ENCODE data around the gene SERPINF2.
"Not testable (repeated sequence)": the region's sequence is repeated elsewhere in the genome, so short reads cannot be mapped to it uniquely, and the experiment has no call there.

SERPINF2 gene

DNA sequence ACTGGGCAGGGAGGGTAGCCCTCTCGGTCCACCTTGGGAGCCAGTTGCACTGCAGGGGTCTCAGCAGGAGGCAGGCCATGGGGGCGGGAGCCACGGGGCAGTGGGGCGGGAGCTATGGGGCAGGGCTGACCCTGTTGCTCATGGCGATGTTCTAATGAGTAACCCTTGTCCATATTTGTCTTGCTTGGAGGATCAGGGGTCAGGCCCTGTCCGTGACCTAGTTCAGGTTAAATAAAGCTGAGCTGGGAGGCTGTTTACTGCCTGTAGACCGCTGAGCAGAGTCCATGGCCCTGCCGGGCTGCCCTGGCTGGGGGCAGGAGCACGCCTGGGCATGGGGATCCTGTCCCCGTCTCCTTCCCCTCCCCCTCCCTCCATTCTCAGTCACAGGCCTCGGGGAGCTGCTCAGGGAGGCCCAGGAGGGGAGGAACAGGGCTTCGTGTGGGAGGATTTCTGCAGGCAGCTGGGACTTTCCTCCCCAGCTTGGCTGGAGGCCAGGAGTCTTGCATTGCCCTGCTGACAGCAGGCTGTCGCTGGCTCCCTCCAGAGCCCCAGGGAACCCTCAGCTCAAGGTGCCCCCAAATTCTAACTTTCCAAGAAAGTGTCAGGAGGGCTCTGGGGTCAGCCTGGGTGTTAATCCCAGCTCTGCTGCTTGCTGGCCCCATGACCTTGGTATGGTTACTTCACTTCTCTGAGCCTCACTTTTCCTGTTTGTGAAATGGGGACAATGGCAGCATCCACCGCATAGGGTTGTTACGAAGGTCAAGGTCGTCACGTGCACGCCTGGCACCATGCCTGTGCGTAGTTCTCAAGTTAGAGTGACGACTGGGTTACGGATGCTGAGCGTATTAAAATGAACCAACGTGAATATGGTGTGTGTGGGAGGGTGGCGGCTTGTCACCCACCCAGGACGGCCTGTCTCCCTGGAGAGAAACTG lies 6.1 kb upstream of the SERPINF2 start:
- no peak for DNase-seq

DNA sequence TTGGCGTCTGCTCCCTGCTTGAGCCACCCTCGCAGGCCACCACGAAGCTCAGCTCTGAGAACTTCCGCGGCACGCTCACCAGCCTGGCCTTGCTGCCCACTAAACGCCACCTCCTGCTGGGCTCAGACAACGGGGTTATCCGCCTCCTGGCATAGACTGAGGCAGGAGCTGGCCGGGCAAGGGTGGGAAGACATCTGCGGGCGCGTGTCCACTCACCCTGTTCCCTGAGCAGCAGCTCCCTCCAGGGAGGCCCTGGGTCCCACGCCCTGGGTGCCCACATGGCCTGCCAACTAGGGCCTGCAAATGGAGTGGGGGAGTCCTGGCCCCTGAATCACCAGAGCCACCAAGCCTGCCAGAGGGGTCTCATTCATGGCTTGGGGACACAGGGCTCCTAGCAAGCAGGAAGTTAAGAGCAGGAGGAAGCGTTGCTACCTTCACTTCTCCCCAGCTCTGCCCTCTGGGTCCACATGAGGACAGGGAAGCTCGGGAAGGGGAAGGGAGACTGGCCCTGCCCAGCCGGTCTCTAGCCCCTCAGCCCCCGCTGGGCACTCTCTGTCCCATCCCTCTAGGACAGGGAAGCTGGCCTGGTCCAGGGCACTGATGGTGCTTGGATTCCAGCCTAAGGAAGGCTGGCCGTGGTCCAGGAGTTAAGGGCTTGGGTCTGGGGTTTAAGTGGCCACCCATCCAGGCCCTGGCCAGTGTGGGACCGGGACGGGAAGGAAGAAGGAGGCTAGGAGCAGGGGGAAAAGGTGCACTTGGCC lies 5.0 kb upstream of the SERPINF2 start:
- DNase-seq: no peak

DNA sequence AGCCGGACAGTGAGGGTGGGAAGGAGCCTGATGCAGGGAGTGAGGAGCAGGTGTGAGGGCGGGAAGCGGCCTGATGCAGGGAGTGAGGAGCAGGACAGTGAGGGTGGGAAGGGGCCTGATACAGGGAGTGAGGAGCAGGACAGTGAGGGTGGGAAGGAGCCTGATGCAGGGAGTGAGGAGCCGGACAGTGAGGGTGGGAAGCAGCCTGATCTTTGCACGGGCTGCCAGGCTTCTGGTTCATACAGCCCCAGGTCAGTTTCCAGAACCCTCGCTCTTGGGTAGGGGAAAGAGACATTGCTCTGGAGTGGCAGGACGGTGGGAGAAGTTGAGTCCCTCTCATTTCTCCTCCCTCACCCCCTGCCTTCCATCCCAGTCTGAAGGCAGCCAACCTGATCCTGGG lies 772 bp upstream of the SERPINF2 start:
- DNase-seq: not testable (repeated sequence)

DNA sequence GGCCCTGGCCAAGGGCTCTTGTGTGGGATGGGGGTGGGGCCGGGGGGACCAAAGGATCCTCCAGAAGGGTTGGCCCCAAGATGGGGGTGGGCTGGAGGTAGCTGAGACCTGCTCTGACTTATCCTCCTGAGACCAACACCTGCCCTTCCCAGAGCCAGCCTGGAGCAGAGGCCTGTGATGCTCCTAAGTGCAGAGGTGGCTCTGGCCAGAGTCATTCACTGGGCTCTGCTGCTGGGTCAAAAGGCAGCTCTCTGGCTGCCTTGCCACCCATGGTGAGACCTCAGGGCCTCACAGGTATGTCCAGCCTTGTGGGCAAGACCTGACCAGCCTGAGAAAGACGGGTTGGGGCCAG lies 393 bp downstream of the SERPINF2 start:
- no peak for DNase-seq

DNA sequence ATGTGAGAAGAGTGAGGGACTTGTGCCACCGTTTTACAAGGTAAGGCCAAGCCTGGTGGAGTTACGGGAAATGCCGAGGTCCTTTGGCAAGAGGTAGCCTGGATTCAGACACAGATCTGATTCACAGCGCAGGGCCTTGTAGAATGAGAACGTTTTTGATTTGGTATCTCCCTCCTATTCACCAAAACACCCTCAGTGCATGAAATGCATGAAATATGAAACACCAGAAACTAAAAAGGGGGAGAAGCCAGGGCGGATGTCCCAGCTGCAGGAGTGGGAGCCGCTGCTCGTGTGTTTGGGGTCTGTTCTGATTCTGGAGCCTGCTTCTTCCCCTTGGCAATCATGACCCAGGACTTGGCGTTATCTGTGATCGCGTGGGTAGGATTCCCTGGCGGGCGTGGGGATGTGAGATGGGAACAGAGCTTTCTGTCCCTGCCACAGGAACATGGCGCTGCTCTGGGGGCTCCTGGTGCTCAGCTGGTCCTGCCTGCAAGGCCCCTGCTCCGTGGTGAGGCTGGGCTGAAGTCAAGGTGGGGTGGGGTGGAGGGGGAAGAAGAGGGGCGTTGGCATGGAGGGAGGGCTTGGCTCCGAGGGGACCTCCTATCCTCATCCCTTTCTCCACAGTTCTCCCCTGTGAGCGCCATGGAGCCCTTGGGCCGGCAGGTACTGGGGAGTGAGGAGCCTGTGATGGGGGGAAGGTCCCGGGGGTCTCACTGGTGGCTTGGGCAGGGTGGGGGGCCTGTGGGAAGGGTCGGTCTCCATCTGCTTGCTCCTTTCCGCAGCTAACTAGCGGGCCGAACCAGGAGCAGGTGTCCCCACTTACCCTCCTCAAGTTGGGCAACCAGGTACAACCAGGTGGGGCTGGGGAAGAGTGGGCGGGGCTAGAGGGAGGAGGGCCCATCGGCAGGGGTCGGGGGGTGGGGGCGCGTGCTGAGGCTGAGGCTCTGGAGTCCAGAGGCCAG lies 2.2 kb downstream of the SERPINF2 start:
- DNase-seq: no peak

DNA sequence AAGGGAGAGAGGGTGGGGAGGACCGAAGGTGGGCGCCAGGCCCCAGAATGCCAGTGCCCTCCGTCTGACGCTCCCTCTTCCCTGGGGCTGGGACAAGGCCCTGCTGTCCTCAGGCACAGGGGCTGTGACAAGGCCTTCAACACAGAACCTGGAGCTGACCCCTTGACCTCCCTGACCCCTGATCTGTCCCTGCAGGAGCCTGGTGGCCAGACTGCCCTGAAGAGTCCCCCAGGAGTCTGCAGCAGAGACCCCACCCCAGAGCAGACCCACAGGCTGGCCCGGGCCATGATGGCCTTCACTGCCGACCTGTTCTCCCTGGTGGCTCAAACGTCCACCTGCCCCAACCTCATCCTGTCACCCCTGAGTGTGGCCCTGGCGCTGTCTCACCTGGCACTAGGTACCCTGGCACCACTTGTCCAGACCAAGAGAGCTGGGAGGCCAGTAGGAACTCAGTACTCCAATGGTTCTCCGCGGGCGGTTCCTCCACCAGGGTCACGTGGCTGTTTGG lies 2.9 kb downstream of the SERPINF2 start:
- no peak for DNase-seq

DNA sequence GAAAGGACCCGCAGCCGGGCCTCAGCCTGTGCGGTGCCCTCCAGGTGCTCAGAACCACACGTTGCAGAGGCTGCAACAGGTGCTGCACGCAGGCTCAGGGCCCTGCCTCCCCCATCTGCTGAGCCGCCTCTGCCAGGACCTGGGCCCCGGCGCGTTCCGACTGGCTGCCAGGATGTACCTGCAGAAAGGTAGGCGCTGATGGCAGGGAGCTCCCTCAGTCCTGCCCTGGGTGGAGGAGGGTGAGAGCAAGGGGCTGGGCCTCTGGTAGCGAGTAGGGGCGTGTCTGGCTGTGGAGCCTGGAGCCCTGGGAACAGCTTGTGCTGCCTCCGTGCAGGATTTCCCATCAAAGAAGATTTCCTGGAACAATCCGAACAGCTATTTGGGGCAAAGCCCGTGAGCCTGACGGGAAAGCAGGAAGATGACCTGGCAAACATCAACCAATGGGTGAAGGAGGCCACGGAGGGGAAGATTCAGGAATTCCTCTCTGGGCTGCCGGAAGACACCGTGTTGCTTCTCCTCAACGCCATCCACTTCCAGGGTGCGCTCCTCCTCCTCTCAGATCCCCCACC lies 4.4 kb downstream of the SERPINF2 start:
- DNase-seq: no peak

DNA sequence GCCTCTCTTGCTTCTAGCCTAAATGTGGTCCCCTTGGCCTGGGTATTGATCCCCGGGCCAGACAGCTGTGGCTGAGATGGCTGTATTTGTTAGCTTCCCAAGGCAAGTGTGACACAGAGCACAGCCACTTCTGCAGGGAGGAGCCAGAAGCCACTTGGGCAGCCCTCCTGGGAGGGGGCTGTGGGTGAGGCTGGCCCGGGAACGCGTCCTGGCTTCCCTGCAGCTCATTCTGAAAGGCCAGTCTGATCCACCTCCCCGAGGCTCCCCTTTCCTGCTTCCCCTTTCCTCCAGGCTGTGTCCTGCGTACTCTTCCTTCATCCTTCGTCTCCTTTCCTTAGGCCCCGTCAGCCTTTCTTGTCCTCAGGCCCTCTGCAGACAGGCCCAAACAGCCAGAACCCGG lies 8.0 kb downstream of the SERPINF2 start:
- DNase-seq: no peak

DNA sequence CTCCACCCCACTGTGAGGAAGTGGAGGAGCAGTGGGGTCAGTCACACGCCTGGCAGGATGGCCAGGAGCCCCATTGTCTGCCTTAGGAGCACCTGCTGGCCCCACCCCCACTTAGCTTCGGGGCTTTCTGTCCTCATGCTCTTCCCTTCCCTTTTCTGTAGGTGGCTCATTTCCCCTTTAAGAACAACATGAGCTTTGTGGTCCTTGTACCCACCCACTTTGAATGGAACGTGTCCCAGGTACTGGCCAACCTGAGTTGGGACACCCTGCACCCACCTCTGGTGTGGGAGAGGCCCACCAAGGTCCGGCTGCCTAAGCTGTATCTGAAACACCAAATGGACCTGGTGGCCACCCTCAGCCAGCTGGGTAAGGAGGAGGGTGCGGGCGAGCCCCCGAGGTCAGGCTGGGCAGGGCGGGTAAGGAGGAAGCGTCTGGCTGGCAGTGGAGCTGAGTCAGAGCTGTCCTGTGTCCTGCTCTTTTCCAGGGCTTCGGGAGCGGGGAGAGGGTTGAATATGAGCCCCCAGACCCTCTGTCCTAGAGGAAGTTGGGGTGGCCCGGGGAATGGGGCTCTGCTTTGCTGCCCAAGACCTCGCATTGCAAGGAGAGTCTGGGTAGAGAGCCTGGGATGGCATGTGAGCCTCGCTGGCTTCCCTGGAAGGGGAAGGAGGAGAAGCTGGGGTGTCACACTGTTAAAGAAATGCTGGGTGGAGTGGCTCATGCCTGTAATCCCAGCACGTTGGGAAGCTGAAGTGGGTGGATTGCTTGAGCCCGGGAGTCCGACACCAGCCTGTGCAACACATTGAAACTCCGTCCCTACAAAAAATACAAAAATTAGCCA lies 10.0 kb downstream of the SERPINF2 start:
- DNase-seq: no peak

DNA sequence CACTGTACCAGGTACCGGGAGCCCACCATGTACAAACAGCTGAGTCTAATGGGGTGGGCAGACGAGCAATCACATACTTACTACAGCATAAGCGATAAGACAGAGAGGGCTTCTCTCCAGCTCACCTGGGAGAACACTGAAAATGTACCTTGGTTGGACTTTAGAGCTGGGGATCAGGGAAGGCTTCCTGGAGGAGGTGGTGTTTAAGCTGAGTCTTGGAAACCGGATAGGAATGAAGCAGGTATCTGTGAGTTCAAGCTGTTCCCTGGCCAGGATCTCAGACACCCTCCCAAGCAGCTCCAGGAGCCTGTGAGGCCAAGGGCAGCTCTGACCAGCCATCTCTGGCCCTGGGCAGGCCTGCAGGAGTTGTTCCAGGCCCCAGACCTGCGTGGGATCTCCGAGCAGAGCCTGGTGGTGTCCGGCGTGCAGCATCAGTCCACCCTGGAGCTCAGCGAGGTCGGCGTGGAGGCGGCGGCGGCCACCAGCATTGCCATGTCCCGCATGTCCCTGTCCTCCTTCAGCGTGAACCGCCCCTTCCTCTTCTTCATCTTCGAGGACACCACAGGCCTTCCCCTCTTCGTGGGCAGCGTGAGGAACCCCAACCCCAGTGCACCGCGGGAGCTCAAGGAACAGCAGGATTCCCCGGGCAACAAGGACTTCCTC lies 11.2 kb downstream of the SERPINF2 start:
- DNase-seq: no peak

DNA sequence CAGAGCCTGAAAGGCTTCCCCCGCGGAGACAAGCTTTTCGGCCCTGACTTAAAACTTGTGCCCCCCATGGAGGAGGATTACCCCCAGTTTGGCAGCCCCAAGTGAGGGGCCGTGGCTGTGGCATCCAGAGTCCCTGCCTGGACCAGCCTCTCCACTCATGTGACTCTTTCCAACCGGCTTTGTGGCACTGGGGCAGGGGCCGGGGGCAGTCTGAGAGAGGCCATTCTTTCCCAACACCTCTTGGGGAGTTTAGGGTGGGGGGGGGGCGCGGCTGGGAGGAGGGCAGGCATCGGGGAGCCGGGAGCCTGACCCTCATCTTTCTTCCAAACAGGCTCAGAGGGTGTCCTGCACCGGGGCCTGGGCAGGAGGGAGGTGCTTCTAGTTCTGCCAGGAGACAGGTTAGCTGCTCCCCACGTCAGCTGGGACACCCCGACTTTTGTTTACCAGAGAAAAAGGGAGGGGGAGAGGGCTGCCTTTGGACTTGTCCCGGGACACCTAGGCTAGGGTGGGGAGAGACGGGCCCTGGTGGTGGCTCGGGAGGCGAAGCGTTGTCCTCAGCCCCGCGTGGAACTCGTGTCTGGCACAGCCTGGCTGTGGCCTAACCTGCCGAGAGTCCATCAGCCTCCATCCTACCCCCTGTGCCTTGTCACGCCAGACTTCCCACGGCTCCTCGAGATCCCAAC lies 11.9 kb downstream of the SERPINF2 start:
- no peak for DNase-seq

DNA sequence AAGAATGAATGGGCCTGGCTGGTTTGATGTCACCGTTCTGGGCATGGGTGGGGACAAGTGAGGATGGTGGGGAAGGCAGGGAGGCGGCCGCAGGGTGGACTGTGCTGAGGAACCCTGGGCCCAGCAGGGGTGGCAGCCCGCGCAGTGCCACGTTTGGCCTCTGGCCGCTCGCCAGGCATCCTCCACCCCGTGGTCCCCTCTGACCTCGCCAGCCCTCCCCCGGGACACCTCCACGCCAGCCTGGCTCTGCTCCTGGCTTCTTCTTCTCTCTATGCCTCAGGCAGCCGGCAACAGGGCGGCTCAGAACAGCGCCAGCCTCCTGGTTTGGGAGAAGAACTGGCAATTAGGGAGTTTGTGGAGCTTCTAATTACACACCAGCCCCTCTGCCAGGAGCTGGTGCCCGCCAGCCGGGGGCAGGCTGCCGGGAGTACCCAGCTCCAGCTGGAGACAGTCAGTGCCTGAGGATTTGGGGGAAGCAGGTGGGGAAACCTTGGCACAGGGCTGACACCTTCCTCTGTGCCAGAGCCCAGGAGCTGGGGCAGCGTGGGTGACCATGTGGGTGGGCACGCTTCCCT lies 12.7 kb downstream of the SERPINF2 start:
- no peak for DNase-seq

DNA sequence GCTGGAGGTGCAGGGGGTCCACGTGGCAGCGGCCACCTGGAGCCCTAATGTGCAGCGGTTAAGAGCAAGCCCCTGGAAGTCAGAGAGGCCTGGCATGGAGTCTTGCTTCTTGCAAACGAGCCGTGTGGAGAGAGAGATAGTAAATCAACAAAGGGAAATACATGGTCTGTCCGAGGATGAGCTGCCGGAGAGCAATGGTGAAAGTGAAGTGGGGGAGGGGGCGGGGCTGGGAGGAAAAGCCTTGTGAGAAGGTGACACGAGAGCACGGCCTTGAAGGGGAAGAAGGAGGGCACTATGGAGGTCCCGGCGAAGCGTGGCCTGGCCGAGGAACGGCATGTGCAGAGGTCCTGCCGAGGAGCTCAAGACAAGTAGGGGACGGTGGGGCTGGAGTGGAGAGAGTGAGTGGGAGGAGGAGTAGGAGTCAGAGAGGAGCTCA lies 13.2 kb downstream of the SERPINF2 start:
- DNase-seq: no peak

DNA sequence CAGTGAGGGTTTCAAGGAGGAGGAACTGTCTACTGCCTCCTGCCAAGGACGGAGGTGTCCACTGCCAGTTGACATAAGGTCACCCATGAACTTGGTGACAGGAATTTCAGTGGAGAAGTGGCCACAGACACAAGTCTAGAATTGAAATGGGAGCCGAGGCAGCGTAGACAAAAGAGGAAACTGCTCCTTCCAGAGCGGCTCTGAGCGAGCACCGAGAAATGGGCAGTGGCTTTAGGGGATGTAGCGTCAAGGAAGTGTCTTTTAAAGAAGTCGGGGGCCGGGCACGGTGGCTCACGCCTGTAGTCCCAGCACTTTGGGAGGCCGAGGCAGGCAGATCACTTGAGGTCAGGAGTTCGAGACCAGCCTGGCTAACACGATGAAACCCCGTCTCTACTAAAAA lies 16.1 kb downstream of the SERPINF2 start:
- no peak for DNase-seq

DNA sequence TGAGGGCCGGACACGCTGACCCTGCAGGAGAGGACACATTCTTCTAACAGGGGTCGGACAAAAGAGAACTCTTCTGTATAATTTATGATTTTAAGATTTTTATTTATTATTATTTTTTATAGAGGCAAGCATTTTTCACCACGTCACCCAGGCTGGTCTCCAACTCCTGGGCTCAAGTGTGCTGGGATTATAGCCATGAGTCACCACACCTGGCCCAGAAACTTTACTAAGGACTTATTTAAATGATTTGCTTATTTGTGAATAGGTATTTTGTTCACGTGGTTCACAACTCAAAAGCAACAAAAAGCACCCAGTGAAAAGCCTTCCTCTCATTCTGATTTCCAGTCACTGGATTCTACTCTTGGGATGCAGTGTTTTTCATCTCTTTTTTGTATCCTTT lies 16.9 kb downstream of the SERPINF2 start:
- no peak for DNase-seq

DNA sequence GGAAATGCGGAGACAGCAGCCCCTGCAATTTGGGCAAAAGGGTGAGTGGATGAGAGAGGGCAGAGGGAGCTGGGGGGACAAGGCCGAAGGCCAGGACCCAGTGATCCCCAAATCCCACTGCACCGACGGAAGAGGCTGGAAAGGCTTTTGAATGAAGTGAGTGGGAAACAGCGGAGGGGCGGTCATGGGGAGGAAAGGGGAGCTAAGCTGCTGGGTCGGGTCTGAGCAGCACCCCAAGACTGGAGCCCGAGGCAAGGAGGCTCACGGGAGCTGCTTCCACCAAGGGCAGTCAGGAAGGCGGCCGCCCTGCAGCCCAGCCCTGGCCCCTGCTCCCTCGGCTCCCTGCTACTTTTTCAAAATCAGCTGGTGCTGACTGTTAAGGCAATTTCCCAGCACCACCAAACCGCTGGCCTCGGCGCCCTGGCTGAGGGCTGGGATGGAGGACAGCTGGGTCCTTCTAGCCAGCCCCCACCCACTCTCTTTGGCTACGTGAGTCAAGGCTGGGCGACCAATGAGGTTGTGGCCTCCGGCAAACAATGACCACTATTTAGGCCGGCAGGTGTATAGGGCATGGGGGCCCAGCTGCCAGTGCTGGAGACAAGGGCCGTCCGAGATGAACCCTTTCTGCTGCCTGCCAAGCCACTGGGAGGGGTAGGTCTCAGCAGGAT lies 19.7 kb downstream of the SERPINF2 start:
- no peak for DNase-seq

DNA sequence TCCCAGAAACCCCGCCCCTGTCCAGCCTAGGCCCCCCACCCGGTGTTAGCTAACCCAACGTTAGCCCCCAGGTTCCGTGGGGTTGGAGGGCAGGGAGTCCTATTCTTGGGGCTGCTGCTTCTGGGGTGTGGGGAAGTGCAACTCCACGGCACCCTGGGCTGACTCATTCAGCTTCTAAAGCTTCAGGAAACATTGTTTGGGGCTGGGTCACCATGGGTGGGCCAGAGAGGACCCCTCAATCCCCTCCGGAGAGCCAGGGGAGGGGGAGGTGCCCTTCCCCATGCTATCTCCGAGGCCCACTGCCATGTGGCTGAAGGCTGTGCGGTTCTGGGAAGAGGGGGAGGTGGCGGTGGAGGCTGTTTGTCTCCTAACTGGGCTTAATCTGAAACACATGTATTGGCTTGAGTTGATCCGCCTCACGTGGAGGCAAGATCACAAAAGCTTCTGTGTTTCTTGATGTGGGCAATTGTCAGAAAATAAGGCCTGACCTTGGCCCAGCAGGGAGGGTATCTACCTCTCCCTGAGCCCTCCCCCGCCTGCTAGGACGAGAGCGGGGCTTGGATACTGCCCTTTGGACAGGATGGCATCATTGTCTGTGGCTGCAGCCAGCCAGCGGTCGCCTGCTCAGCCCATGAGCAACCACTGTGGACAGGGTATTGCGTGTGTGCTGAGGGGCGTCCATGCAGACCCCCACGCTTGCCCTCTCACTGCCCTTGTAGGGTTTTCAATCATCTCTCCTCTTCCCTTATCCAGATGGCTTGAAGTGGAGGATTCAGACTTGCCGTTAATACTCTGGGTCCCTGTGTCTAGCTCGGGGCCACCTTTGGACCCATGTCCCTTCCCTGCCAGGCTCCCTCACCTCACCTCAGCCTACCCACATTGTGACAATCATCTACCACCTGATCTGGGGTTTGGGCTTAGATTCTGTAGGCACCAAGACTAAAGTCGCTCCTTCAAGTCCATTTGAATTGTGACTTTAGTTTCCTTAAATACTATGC lies 20.5 kb downstream of the SERPINF2 start:
- DNase-seq: no peak

DNA sequence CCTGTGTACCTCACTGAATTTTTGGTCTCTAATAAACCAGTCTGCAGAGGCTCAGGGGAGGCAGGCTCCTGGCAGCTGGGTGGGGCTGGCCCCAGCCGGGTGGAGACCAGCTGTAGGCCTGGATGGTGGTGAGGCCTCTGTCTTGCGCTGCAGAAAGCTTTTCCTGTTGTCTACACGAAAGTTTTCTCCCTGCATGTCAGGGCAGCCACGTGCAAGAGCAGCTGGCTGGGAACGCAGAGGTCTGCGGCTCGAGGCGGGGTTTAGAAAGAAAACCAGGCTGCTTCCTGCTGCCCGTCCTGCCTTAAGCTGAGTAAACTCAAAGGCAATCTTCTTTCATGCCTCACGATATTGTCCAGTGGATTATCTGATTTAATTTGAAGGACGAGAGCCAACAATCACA lies 21.6 kb downstream of the SERPINF2 start:
- DNase-seq: no peak

Measured in T1000 (cell line).